ENCODE measurements around the gene THAP4. TPM values are rescaled to one million over a fixed set of nuclear protein-coding genes. Genes with fewer than 3 reads are reported as not detected.

THAP4 gene
- total and polyA plus RNA-seq, 2 of the 4 experiments (the other 2 are of a cell fraction) = 33.9 to 55.1 TPM

DNA sequence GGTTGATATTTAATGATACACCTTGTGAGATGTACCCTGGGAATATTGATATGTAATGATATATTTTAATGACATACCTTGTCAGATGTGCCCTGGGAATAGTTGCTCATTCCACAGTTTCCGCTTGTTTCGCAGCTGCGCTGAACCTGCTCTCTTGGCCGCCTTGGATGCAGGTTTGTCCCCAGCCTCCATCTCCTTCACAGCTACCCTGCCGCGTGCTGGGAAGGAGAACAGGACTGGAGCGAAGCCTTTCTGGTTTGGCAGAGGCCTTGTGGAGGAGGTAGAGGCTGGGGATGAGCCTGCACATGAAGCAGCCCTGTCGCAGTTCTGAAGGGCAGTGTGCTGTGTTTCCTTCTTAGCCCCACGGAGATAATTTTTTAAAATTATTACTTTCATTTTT lies 15.2 kb upstream of the THAP4 start:
- WGBS, 2 experiments (ENCODE audit: extremely low coverage in 2 of 2, insufficient read length in 1 of 2) = 100% methylated on average over 3 of the region's 9 CpGs; no CpG with 5 or more reads in 1 of the 2 experiments
- POLR2A ChIA-PET (ENCODE audit: unreplicated experiment) = no interaction called here
- no peaks in the 10 kb centered on the region for H3K9me3 ChIP-seq (ENCODE audit: control insufficient read depth, insufficient read depth, low read length)
- no peak overlapping the region for H3K4me3 ChIP-seq (ENCODE audit: insufficient read depth, low read depth, low read length)
- no peak overlapping the region for H3K4me2 ChIP-seq (ENCODE audit: low read depth, low read length)
- H3K4me1 ChIP-seq (ENCODE audit: control insufficient read depth, insufficient read depth, low read length) = no peaks in the 10 kb centered on the region
- no peak overlapping the region for H3K4ac ChIP-seq (ENCODE audit: low read depth, low read length)
- H3K56ac ChIP-seq (ENCODE audit: extremely low read depth, insufficient read depth, low read length) = no peak overlapping the region
- no peak overlapping the region for H3K9ac ChIP-seq (ENCODE audit: low read depth, low read length)
- H4K20me1 ChIP-seq (ENCODE audit: insufficient read depth, low read length) = peaks cover 38% of the 10 kb centered on the region
- no peak overlapping the region for H4K91ac ChIP-seq (ENCODE audit: insufficient read depth, low read depth, low read length)
- H3K9me1 ChIP-seq (ENCODE audit: insufficient read depth, low read length) = peaks cover 7% of the 10 kb centered on the region
- H2BK120ac ChIP-seq (ENCODE audit: low read depth, low read length) = no peak overlapping the region
- peaks cover 43% of the 10 kb centered on the region for H3K36me3 ChIP-seq (ENCODE audit: control insufficient read depth, insufficient read depth, low read length)
- no peaks in the 10 kb centered on the region for H3K27me3 ChIP-seq (ENCODE audit: control insufficient read depth, insufficient read depth, low read length)
- no peak overlapping the region for H2AK5ac ChIP-seq (ENCODE audit: low read depth, low read length)
- DNase-seq (no peak), ATAC-seq (ENCODE audit: low read depth) (no peak)
- no peak overlapping the region for H3K18ac ChIP-seq (ENCODE audit: low read depth, low read length)
- H3K79me1 ChIP-seq (ENCODE audit: low read depth in 1 of 2, low read length in 2 of 2) = peaks cover 30 to 53% of the 10 kb centered on the region in 2 experiments
- no peak overlapping the region for H3K23ac ChIP-seq (ENCODE audit: low read depth, low read length)
- no TSS peak for BruUV-seq (replicated peaks)
- no peak overlapping the region for H3K14ac ChIP-seq (replicated peaks; ENCODE audit: low read depth, low read length)
- no peak overlapping the region for H2AK9ac ChIP-seq (replicated peaks; ENCODE audit: low read depth, low read length, poor library complexity)
- H2AFZ ChIP-seq (replicated peaks; ENCODE audit: low read length, poor library complexity) = no peak overlapping the region
- H4K8ac ChIP-seq (ENCODE audit: low read depth in 2 of 2, low read length in 2 of 2) = no peak overlapping the region
- no peak overlapping the region for H2BK20ac ChIP-seq (ENCODE audit: low read depth, low read length)
- in situ Hi-C loops (cut with MboI; ENCODE audit: low sequenced_read_pairs) = loop anchor here (25.0 kb wide), 1 partner anchor 790 kb away; the partner anchor contains the start of gene AGXT
- CTCF ChIA-PET = no interaction called here
- intact Hi-C loops (cut with micrococcal nuclease) = no loop called here
- dilution Hi-C loops (cut with HindIII; ENCODE audit: low sequenced_read_pairs, unreplicated experiment) = no loop called here
- TF ChIP-seq FOS (IDR thresholded peaks at IDR 0.05; ENCODE audit: low read depth, low read length) (no peak), NFE2L2 (IDR thresholded peaks at IDR 0.05; ENCODE audit: low read depth, low read length) (no peak), POLR2A (IDR thresholded peaks at IDR 0.05; ENCODE audit: low read depth, low read length) (no peak), MXI1 (IDR thresholded peaks at IDR 0.05; ENCODE audit: borderline replicate concordance, low read depth, low read length) (no peak), RCOR1 (IDR thresholded peaks at IDR 0.05; ENCODE audit: insufficient replicate concordance, low read length) (no peak), MAFK (IDR thresholded peaks at IDR 0.05; ENCODE audit: low read depth, low read length) (no peak)
- TF ChIP-seq, protein P1, sequence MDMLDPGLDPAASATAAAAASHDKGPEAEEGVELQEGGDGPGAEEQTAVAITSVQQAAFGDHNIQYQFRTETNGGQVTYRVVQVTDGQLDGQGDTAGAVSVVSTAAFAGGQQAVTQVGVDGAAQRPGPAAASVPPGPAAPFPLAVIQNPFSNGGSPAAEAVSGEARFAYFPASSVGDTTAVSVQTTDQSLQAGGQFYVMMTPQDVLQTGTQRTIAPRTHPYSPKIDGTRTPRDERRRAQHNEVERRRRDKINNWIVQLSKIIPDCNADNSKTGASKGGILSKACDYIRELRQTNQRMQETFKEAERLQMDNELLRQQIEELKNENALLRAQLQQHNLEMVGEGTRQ (IDR thresholded peaks at IDR 0.05; ENCODE audit: low read depth, low read length) = no peak
- TF ChIP-seq, protein P2, sequence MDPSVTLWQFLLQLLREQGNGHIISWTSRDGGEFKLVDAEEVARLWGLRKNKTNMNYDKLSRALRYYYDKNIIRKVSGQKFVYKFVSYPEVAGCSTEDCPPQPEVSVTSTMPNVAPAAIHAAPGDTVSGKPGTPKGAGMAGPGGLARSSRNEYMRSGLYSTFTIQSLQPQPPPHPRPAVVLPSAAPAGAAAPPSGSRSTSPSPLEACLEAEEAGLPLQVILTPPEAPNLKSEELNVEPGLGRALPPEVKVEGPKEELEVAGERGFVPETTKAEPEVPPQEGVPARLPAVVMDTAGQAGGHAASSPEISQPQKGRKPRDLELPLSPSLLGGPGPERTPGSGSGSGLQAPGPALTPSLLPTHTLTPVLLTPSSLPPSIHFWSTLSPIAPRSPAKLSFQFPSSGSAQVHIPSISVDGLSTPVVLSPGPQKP (IDR thresholded peaks at IDR 0.05; ENCODE audit: borderline replicate concordance, low read depth, low read length) = no peak
- H3K27ac ChIP-seq (ENCODE audit: insufficient read depth, low read length) = no peak overlapping the region
- H2BK5ac ChIP-seq (ENCODE audit: low read depth, low read length, poor library complexity, severe bottlenecking) = no peak overlapping the region
- no peak overlapping the region for H2BK15ac ChIP-seq (ENCODE audit: low read depth, low read length)
- H4K5ac ChIP-seq (ENCODE audit: low read depth, low read length) = no peak overlapping the region
